Fibroblast of villous mesenchyme (primary cell): ENCODE measurements around the gene VGF. TPM values are rescaled to one million over a fixed set of nuclear protein-coding genes. Genes with fewer than 3 reads are reported as not detected.
"Not testable (repeated sequence)": the region's sequence is repeated elsewhere in the genome, so short reads cannot be mapped to it uniquely, and the experiment has no call there.

Source experiments
- DNase-seq: peaks from one replicate; pipeline ENCODE4 v3.0.0-alpha.2; 2010; ENCODE audit warnings: low read depth
- H3K4me3 ChIP-seq: 2 replicates; pipeline ENCODE4 v1.5.1; 2011; ENCODE audit warnings: low read depth, mild to moderate bottlenecking, low read length
- total RNA-seq: library from RNA; depleted of rRNA; stranded (reverse); fragments of >200 nt; gene quantifications from 2 replicates; pipeline ENCODE4 v1.2.3, GENCODE V29; 2012
- TF ChIP-seq, protein P1 (sequence below): IDR thresholded peaks from 2 replicates; pipeline ENCODE4 v1.5.1; 2012; ENCODE audit warnings: low read depth, mild to moderate bottlenecking, low read length; ENCODE audit not compliant: insufficient read depth

The VGF gene
- total RNA-seq, 1 donor: under 0.01 TPM

DNA sequence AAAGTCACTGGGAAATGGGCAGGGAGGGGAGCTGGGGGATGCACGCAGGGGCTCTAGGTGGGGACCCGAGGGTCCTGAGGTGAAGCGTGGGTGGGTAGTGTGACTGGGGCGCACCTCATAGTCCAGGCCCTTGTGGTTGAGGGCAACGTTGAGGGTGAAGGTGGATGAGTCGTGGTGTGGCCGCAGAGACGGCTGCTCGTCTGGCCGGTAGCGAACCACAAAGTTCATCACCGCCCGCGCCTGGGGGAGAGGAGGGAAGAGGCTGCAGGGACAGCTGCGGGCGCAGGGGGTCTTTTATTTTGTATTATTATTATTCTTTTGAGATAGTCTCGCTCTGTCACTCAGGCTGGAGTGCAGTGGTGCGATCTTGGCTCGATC, 41.3 kb upstream of the VGF start:
- TF ChIP-seq, protein P1, sequence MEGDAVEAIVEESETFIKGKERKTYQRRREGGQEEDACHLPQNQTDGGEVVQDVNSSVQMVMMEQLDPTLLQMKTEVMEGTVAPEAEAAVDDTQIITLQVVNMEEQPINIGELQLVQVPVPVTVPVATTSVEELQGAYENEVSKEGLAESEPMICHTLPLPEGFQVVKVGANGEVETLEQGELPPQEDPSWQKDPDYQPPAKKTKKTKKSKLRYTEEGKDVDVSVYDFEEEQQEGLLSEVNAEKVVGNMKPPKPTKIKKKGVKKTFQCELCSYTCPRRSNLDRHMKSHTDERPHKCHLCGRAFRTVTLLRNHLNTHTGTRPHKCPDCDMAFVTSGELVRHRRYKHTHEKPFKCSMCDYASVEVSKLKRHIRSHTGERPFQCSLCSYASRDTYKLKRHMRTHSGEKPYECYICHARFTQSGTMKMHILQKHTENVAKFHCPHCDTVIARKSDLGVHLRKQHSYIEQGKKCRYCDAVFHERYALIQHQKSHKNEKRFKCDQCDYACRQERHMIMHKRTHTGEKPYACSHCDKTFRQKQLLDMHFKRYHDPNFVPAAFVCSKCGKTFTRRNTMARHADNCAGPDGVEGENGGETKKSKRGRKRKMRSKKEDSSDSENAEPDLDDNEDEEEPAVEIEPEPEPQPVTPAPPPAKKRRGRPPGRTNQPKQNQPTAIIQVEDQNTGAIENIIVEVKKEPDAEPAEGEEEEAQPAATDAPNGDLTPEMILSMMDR: no peak
- no peak for DNase-seq
- no peak overlapping the region for H3K4me3 ChIP-seq

DNA sequence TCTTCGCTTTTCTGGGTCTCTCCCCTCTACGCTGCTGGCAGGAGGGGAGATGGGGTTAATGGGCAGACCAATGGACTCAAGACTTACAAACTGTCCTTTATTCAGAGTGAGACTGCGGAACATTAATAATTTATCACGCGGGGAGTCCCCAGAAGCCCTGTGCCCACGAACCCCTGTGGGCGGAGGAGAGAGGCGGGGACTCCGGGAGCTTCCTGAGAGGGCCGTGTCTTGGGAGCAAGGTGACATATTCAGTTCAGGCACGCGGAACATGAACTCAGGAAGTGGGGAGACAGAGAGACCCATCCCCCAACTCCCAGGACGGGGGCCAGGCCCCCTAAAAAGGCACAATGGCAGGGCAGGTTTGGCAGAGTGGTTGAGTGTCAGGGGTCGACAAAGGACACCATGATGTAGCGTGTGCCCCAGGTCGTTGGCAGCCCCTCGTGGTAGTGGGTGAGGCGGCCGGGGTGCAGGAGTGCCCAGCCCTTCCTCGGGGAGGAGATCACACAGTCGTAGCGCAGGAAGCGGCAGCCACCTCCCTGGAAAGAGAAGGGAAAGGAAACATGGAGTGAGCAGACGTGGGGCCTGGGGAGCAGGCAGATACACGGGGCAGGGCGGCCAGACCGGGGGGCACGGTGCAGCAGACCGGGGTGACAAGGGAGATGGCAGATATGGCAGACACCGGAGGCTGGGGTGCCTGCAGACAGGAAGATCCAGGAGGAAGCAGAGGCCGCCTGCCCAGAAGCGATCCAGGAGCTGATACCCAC, 40.7 kb upstream of the VGF start:
- TF ChIP-seq, protein P1: no peak
- no peak overlapping the region for H3K4me3 ChIP-seq
- DNase-seq: no peak

DNA sequence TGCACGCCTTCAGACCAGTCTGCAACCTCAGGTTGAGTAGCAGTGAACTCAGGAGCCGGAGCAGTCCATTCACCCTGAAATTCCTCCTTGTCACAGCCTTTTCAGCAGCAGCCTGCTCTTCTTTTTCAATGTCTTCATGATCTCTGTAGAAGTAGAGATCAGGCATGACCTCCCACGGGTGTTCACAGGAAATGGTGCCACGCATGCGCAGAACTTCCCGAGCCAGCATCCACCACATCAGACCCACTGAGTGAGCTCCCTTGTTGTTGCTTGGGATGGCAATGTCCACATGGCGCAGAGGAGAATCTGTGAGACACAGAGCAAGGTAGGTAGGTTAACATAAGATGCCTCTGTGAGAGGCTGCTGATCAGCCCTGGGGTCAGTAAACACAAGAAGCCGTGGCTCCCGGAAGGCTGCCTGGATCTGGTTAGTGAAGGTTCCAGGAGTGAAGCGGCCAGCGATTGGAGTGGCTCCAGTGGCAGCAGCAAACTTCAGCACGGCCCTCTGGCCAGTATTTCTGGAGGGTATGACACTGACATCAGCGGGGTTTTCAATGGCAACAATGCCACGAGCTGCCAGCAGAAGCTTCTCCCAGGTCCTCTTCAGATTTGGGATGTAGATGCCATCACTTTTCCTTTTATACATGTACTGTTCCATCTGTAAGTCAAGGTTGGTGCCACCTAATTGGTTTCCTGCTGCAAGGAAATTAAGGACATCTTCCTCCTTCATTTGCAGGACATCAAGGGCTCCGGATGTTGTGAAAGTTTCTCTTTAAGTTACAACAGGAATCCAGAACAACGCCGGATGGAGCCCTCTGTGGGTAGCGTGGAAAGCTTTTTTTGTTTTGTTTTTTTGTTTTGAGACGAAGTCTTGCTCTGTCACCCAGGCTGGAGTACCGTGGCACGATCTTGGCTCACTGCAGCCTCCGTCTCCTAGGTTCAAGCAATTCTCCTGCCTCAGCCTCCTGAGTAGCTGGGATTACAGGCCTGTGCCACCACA, 38.7 kb upstream of the VGF start:
- DNase-seq: peak; percentile 44

DNA sequence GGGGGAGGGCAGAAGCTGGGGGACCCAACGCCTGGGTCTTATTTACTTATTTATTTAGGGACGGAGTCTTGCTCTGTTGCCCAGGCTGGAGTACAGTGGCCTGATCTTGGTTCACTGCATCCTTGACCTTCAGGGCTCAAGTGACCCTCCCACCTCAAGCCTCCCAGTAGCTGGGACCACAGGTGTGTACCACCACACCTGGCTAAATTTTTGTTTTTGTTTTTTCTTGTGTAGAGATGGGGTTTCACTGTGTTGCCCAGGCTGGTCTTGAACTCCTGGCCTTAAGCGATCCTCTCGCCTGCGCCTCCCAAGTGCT, 37.2 kb upstream of the VGF start:
- no peak overlapping the region for H3K4me3 ChIP-seq
- no peak for DNase-seq
- TF ChIP-seq, protein P1: no peak

More for the DNA sequence above, 38.7 kb upstream of the VGF start:
- not testable (repeated sequence) for H3K4me3 ChIP-seq

DNA sequence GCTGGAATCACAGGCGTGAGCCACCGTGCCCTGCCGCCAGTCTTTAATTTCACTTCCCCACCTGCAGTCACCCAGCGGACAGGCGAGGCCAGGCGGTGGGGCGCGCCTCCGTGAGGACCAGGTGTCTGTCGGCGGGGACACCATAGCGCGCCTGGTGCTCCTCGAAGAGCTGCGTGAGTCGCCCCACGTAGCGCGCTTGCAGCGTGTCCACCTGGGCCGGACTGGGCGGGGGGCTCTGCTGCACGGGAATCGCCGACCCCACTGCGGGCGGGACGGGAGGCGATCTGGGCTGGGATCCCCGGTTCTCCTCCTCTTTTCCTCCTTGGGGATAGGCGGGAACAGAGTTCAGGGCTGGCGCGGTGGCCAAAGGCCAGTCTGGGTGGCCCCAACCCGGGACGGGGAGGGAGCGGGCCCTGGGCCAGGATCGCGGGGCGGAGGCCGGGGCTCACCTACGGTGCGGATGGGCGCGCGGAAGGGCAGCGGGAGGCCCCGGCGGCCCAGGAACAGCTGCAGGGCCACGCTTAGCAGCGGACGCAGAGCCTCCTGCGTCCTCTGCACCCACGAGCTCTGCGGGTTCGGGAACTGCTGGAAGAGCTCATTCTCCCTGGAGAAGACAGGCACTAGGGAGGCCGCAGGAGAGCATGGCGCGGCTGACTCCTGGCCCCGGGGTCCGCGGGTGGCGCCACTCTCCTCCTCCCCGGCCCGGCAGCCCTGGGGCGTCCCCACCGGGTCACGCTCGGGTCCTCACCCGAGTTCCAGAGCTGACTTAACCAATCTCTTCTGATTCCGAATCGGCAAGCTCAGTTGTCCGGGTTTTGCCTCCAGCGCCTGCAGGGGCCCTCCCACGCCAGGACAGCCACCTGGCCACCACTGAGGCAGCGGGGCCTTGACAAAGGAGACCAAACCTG, 36.6 kb upstream of the VGF start:
- TF ChIP-seq, protein P1: no peak
- no peak overlapping the region for H3K4me3 ChIP-seq
- peak; percentile 7 for DNase-seq

DNA sequence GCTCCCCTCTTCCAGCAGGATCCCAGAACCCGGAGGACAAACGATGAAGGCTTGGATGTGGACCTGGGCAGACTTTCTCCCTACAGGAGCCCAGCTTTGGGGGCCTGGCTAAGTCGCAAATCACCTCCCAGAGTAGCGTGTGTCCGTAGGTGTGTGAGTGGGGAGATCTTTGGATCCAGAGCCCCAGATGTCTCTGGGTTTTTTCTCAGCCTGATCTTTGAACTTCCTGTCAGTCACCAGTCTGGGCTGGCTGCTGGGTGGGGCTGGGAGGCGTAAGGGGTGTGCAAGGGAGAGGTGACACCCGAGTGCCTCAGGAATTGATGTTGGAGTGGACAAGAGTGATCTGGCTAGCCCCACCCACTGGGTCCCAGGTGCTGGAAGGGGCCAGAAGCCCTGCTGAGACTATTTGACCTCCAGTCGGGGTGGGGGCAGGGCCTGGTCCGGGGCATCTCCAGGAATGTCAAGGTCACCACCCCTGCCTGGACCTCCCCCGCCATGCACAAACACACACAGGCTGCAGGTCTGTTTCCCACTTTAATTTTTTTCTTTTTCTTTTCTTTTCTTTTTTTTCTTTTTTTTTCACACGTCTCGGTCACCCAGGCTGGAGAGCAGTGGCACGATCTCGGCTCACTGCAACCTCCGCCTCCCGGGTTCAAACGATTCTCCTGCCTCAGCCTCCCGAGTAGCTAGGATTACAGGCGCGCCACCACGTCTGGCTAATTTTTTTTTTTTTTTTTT, 35.7 kb upstream of the VGF start, which contains the start of gene MOGAT3:
MOGAT3 (minus strand) TSS at position 175 of the 738 bp plus-strand sequence. CDS start 182 bp downstream, outside the sequence.
- TF ChIP-seq, protein P1: no peak
- no peak within 1 kb of the TSS for H3K4me3 ChIP-seq

More for the DNA sequence above, 35.7 kb upstream of the VGF start, which contains the start of gene MOGAT3:
- DNase-seq: no peak
